DND-41 (cell line): ENCODE measurements around the gene NME9.

Source experiments
- EZH2 ChIP-seq: IDR thresholded peaks from 3 replicates; pipeline ENCODE4 v1.6.1; 2012; ENCODE audit warnings: borderline replicate concordance, low read depth, mild to moderate bottlenecking, moderate library complexity, low read length, inconsistent platforms; ENCODE audit not compliant: severe bottlenecking
- TF ChIP-seq, protein P1 (sequence below): IDR thresholded peaks from 2 replicates; pipeline ENCODE4 v1.5.1; 2012; ENCODE audit warnings: borderline replicate concordance, low read length, moderate library complexity, mild to moderate bottlenecking; ENCODE audit not compliant: poor library complexity, severe bottlenecking; ENCODE audit errors: extremely low read depth

DNA sequence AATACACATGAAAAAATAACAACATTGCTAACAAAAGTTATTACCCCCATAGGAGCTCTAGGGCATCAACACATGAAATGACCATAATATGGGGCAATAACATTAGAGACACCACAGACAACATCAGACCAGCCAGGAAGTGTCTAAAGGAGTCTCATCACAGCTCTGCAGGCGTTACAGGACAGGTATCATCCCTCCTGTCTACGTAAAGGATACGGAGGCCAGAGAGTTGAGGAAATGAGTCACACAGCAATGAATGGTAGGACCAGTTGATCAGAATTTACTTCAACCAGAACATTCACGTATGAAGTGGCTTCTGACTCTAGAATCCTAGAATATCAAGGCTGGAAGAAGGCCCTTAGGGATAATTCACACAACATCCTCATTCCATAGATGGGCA is 1.8 kb downstream of the NME9 start:
- TF ChIP-seq, protein P1, sequence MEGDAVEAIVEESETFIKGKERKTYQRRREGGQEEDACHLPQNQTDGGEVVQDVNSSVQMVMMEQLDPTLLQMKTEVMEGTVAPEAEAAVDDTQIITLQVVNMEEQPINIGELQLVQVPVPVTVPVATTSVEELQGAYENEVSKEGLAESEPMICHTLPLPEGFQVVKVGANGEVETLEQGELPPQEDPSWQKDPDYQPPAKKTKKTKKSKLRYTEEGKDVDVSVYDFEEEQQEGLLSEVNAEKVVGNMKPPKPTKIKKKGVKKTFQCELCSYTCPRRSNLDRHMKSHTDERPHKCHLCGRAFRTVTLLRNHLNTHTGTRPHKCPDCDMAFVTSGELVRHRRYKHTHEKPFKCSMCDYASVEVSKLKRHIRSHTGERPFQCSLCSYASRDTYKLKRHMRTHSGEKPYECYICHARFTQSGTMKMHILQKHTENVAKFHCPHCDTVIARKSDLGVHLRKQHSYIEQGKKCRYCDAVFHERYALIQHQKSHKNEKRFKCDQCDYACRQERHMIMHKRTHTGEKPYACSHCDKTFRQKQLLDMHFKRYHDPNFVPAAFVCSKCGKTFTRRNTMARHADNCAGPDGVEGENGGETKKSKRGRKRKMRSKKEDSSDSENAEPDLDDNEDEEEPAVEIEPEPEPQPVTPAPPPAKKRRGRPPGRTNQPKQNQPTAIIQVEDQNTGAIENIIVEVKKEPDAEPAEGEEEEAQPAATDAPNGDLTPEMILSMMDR: no peak
- TF ChIP-seq EZH2: no peak
